Measurements from ENCODE around the gene CDNF.
"Not testable (repeated sequence)": the region's sequence is repeated elsewhere in the genome, so short reads cannot be mapped to it uniquely, and the experiment has no call there.

CDNF gene

GRCh38 chr10:14838582-14839304 lies 906 bp upstream of the CDNF start:
- no peak for DNase-seq

GRCh38 chr10:14837003-14837756 lies 657 bp downstream of the CDNF start:
- no peak for DNase-seq

DNA sequence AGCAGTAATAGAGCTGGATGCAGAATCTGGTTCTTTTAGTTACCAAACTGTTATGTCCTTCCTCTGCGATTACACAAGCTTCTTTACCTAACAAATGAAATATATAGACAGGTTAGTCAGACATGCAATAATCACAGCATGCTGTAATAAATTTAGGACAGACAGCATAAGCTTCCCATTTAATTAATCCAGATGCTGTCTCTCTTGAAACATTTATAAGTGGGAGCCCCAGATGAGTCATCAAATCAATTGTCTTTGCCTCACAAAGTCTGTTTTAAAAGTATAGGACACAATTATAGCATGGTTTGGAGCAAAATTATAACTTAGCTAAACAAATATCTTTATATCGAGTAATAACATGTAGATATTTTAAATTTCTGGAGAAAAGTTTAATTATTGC lies 1.6 kb downstream of the CDNF start:
- DNase-seq: no peak

DNA sequence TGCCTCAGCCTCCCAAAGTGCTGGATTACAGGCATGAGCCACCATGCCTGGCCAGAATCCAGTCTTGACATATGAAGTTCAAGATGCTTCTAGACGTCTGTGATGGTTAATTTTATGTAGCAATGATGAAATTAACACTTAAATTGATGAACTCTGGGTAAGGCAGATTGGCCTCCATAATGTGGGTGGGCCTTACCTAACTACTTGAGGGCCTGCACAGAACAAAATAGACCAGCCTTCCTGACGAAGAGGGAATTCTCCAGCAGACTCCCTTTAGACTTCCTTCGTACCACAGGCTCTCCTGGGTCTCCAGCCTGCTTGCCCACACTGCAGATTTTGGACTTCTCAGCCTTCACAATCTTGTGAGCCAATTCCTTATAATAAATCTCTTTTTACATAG lies 4.7 kb downstream of the CDNF start:
- no peak for DNase-seq

GRCh38 chr10:14826076-14826829 lies 11.6 kb downstream of the CDNF start:
- DNase-seq: no peak

DNA sequence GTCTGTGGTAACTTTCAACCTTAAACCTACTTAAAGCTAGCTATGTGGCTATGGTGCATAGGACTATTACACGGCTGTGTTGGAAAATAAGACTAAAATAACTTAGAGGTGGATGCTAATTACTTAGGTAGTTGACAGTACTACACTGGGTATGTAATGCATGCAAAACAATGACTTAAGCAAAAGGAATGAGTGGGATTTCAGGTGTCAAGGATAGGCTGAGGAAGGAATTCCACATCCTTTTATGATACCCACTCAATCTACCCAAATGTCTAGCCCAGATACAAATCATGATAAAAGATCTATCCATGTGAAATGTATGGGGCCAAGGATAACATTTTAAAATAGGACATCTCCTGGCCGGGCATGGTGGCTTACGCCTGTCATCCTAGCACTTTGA lies 13.9 kb downstream of the CDNF start:
- DNase-seq: no peak

GRCh38 chr10:14822879-14823755 lies 14.7 kb downstream of the CDNF start:
- DNase-seq: peak; percentile 31

- DNase-seq: no peak
Measured at GRCh38 chr10:14821635-14822375, 16.0 kb downstream of the CDNF start.

- DNase-seq: no peak
Measured at GRCh38 chr10:14820775-14821154, 17.1 kb downstream of the CDNF start.

DNA sequence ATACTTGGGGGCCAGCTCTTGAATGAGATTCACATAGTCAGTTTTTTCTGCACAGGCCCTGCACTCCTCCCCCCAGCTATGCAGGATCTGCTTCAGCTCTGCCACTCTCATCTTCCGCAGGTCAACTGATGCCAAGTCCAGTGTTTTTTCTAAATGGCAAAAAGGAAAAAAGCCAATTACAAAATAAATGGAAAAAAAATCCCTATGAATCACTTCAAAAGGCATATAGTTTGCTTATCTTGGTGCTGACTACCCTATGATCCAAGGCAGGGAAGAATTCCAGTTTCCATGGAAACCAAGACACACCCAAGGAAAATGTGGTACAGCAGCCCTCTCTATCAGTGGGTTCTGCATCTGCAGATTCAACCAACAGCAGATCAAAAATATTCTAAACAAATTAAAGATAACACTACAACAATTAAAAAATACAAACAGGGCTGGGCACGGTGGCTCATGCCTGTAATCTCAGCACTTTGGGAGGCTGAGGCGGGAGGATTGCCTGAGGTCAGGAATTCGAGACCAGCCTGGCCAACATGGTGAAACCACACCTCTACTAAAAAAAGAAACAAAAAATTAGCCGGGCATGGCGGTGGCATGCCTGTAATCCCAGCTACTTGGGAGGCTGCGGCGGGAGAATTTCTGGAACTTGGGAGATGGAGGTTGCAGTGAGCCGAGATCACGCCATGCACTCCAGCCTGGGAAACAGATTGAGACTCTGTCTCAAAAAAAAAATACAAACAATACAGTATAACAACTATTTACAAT lies 17.6 kb downstream of the CDNF start:
- no peak for DNase-seq

DNA sequence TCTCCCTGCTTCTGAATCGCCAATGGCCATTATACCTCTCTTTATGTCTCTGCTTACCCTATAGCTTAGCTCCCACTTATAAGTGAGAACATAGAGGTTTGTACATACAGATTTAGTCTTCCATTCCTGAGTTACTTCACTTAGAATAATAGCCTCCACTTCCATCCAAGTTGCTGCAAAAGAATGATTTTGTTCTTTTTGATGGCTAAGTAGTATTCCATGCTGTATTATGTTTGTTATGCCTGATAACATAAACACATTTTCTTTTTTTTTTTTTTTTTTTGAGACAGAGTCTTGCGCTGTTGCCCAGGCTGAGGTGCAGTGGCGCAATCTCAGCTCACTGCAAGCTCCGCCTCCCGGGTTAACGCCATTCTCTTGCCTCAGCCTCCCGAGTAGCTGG lies 21.1 kb downstream of the CDNF start:
- not testable (repeated sequence) for DNase-seq

DNA sequence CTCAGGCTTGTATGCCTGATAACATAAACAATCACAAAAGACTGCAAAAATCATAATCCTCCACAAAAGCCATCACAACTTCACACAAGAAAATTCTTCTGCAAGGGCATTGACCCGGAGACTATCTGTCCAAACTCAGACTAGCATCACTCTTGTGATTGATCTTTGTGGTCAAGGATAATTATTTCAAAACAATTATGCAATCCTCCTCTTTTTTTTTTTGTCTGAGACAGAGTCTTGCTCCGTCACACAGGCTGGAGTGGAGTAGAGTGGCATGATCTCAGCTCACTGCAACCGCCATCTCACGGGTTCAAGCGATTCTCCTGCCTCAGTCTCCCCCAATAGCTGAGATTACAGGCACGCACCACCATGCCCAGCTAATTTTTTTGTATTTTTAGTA lies 22.2 kb downstream of the CDNF start:
- no peak for DNase-seq

- no peak for DNase-seq
Measured at GRCh38 chr10:14812271-14812670, 25.6 kb downstream of the CDNF start.

- no peak for DNase-seq
Measured at GRCh38 chr10:14810969-14811953, 26.6 kb downstream of the CDNF start.

- no peak for DNase-seq
Measured at GRCh38 chr10:14806318-14806717, 31.5 kb downstream of the CDNF start.

GRCh38 chr10:14803827-14804226 lies 34.0 kb downstream of the CDNF start:
- no peak for DNase-seq

DNA sequence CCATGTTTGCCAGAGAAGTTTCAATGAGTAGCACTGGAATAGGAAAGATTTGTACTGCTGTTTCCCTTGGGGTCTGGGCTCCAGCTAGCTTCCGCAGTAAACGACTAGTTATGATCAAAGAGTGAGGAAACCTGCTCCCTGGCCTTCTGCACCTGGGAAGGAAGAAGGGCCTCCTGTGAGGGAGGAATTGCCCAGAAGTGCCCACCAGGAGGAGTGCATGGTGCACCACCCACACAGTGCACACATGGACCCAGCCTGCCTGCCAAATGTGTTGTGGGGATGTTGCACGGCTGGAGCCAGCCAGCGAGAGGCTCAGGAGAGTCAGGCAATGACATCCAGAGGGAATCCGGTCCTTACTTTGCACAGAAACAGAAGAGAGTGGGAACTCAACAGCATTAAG lies 36.1 kb downstream of the CDNF start:
- no peak for DNase-seq

- no peak for DNase-seq
Measured at GRCh38 chr10:14800397-14800796, 37.4 kb downstream of the CDNF start.

DNA sequence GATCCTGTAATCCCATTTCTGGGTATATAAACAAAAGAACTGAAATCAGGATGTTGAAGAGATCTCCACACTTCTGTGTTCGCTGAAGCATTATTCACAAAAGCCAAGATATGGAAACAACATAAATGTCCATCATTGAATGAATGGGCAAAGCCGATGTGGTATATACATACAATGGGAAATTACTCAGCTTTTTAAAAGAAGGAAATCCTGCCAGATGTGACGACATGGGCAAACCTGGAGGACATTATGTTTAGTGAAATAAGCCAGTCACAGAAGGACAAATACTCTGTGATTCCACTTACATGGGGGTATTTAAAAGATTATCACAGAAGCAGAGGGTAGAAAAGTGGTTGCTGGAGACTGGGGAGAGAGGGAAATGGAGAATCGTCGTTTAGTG lies 39.2 kb downstream of the CDNF start:
- DNase-seq: no peak

DNA sequence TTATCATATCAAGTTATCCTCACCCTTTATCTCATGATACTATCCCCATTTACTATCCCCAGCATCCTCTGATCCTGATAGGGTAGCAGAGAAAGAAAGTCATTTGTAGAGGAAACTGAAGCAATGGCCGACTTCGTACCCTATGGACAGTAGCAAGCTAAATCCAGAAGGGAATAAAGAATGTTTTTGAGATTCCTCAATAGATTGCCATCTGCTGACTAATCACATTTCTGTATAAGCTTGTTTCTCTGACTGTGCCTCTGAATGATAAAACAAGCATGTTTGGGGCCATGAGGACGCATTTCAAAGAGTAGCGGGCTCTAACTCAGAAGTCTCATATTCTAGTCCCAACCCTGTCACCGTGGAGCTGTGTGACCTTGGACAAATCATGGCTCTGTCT lies 49.9 kb downstream of the CDNF start:
- no peak for DNase-seq

Measured in KG1 (cell line).